ENCODE measurements around the gene MIXL1. TPM values are rescaled to one million over a fixed set of nuclear protein-coding genes. Genes with fewer than 3 reads are reported as not detected.
A peak's percentile ranks its signal among the peaks of the same experiment; 100 is the strongest.
"Not testable (repeated sequence)": the region's sequence is repeated elsewhere in the genome, so short reads cannot be mapped to it uniquely, and the experiment has no call there.

The MIXL1 gene
- total RNA-seq, 2 donors from 2014 or later, result not detected

GRCh38 chr1:226199971-226200370 is 23.5 kb upstream of the MIXL1 start:
- no peak for DNase-seq
- no peak for ATAC-seq
- TF ChIP-seq, protein P1, sequence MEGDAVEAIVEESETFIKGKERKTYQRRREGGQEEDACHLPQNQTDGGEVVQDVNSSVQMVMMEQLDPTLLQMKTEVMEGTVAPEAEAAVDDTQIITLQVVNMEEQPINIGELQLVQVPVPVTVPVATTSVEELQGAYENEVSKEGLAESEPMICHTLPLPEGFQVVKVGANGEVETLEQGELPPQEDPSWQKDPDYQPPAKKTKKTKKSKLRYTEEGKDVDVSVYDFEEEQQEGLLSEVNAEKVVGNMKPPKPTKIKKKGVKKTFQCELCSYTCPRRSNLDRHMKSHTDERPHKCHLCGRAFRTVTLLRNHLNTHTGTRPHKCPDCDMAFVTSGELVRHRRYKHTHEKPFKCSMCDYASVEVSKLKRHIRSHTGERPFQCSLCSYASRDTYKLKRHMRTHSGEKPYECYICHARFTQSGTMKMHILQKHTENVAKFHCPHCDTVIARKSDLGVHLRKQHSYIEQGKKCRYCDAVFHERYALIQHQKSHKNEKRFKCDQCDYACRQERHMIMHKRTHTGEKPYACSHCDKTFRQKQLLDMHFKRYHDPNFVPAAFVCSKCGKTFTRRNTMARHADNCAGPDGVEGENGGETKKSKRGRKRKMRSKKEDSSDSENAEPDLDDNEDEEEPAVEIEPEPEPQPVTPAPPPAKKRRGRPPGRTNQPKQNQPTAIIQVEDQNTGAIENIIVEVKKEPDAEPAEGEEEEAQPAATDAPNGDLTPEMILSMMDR (IDR thresholded peaks at IDR 0.05), result no peak
- TF ChIP-seq POLR2A (IDR thresholded peaks at IDR 0.05), result no peak
- Histone ChIP-seq H3K27ac (no peak overlapping the region), H3K36me3 (replicated peaks in 1 of 2; ENCODE audit: insufficient read depth in 1 of 2, low read depth in 2 of 2) (no peaks in the 10 kb centered on the region), H3K9me3 (no peaks in the 10 kb centered on the region), H3K27me3 (no peaks in the 10 kb centered on the region), H3K4me3 (no peak overlapping the region), H3K4me1 (no peaks in the 10 kb centered on the region)
- intact Hi-C loops (cut with DNase I), result loop anchor here (5.0 kb wide), 1 partner anchor 78 kb away; no protein-coding TSS in a partner anchor
- WGBS, 2 donors, result 38 to 69% methylated on average over 2 of the region's 2 CpGs

DNA sequence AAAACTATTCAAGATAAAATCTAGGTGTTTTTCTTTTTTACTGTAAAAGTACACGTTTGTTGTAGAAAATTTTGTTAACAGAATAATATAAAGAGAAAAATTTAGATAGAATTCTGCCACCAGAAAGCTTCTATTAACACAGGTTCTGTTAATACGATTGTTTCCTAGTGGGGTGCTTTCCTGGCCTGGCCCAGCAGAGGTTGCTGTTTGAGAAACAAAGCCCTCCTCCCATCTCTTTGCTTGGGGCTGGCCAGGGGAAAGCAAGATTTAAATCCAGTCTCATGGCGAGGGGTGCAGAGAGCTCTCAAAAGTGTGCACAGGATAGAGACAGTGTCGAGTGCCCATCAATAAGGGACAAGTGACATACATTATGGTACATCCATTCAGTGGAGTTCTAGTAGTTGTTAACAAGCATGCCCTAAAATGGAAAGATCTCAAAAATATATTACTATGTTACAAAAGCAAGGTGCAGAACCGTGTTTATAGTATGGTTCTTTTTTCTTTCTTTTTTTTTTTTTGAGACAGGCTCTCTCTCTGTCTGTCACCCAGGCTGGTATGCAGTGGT is 22.4 kb upstream of the MIXL1 start:
- intact Hi-C loops (cut with DNase I), result no loop called here
- TF ChIP-seq, protein P1 (IDR thresholded peaks at IDR 0.05), result peak in 2 of 7 experiments; percentile 4 to 30
- no peak for TF ChIP-seq POLR2A (IDR thresholded peaks at IDR 0.05)
- DNase-seq, result peak in 1 of 4 donors; percentile 13
- Histone ChIP-seq H3K27me3 (no peaks in the 10 kb centered on the region), H3K4me3 (no peak overlapping the region), H3K9me3 (no peaks in the 10 kb centered on the region), H3K4me1 (no peaks in the 10 kb centered on the region), H3K36me3 (replicated peaks in 1 of 2; ENCODE audit: insufficient read depth in 1 of 2, low read depth in 2 of 2) (no peaks in the 10 kb centered on the region), H3K27ac (no peak overlapping the region)
- WGBS, 2 donors, result 51 to 53% methylated on average over 5 of the region's 5 CpGs
- ATAC-seq, result no peak

GRCh38 chr1:226202246-226202645 is 21.2 kb upstream of the MIXL1 start:
- intact Hi-C loops (cut with DNase I), result no loop called here
- Histone ChIP-seq H3K4me3 (no peak overlapping the region), H3K36me3 (replicated peaks in 1 of 2; ENCODE audit: insufficient read depth in 1 of 2, low read depth in 2 of 2) (no peaks in the 10 kb centered on the region), H3K9me3 (no peaks in the 10 kb centered on the region), H3K27ac (no peak overlapping the region), H3K4me1 (no peaks in the 10 kb centered on the region), H3K27me3 (no peaks in the 10 kb centered on the region)
- WGBS, 2 donors, result 75 to 76% methylated on average over 3 of the region's 3 CpGs
- TF ChIP-seq, protein P1 (IDR thresholded peaks at IDR 0.05), result no peak
- TF ChIP-seq POLR2A (IDR thresholded peaks at IDR 0.05), result no peak
- DNase-seq (no peak), ATAC-seq (no peak)

GRCh38 chr1:226202666-226203065 is 20.8 kb upstream of the MIXL1 start:
- DNase-seq; ATAC-seq; H3K36me3 ChIP-seq (replicated peaks in 1 of 2; ENCODE audit: insufficient read depth in 1 of 2, low read depth in 2 of 2); H3K9me3 ChIP-seq; H3K4me3 ChIP-seq; intact Hi-C loops (cut with DNase I); H3K27me3 ChIP-seq; H3K4me1 ChIP-seq; H3K27ac ChIP-seq: not testable (repeated sequence)
- WGBS, 2 donors, result 93% methylated on average over 6 of the region's 6 CpGs

GRCh38 chr1:226203240-226203639 is 20.2 kb upstream of the MIXL1 start:
- intact Hi-C loops (cut with DNase I), result no loop called here

More at GRCh38 chr1:226203240-226203639, 20.2 kb upstream of the MIXL1 start:
- Histone ChIP-seq H3K4me3 (no peak overlapping the region), H3K9me3 (no peaks in the 10 kb centered on the region), H3K4me1 (no peaks in the 10 kb centered on the region), H3K27me3 (no peaks in the 10 kb centered on the region), H3K36me3 (replicated peaks in 1 of 2; ENCODE audit: insufficient read depth in 1 of 2, low read depth in 2 of 2) (no peaks in the 10 kb centered on the region), H3K27ac (no peak overlapping the region)
- no peak for DNase-seq
- 53 to 60% methylated on average over 1 of the region's 1 CpG for WGBS, 2 donors
- no peak for ATAC-seq
- no peak for TF ChIP-seq POLR2A (IDR thresholded peaks at IDR 0.05)
- TF ChIP-seq, protein P1 (IDR thresholded peaks at IDR 0.05), result no peak

All from body of pancreas (tissue), 4 donors.